ENCODE results near the gene NOSIP.

The NOSIP gene

DNA sequence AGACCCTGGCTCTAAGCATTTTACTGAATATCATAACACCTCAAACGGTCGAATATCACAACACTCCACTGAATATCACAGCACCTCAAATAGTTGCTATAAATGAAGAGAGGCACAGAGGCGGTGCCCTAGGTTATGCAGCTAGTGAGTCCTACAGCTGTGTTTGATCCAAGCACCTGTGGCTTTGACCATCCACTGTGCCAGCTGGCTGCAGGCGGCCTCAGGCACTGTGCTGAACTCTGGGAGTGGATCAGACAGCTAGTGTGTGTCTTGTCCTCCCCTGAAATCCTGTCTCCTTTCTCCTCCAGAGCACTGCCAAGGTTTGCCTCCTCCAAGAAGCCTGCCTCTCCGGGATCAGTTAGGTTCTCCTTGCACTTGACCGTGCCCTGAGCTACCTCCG, 7.3 kb downstream of the NOSIP start:
- no peak for DNase-seq (ENCODE audit: low read depth in 2 of 2)

GRCh38 chr19:49570997-49571676, 9.2 kb downstream of the NOSIP start:
- DNase-seq (ENCODE audit: low read depth in 2 of 2), result no peak

DNA sequence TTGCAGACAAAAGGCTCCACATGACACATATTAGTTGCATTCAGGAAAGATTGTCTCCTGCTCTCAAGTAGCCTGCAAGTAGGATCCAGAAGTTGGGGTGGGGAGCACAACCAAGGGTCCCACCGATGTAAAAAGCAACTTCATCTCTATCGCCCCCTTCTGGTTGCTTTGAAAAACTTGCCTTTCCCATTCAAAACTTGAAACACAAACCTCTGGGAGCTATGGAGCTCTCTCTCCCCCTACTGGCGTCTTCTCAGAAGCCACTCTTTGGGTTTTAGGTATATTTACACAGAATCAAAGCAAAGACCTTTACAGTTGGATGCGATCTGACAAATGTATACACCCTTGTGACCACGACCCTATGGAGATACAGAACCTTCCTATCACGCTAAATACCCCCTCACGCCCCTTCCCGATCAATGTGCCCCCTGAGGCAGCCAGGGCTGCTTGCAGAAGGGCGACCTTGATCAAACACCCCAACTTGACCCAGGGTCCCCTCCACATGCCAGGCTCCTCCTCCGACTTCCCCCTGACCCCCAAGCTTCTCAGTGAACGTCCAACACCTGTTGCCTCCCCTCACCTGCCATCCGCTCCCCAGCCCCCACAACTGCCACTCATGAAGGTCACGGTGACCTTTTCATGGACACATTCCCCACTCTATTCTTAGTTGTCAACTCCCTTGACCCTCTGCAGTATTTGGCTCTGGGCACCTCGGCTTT, 10.1 kb downstream of the NOSIP start:
- DNase-seq (ENCODE audit: low read depth in 2 of 2), result no peak

GRCh38 chr19:49567861-49568441, 12.4 kb downstream of the NOSIP start:
- no peak for DNase-seq (ENCODE audit: low read depth in 2 of 2)

DNA sequence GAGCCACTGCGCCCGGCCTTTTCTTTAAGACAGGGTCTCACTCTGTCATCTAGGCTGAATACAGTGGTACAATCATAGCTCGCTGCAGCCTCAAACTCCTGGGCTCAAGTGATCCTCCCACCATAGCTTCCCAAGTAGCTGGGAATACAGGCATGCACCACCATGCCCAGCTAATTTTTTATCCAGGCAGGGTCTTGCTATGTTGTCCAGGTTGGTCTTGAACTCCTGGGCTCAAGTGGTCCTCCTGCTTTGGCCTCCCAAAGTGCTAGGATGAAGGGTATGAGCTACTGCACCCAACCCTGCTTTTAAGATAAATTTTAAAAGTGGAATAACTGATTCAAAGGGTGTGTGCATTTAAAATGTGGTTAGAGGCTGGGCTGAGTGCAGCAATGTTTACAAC, 14.1 kb downstream of the NOSIP start:
- no peak for DNase-seq (ENCODE audit: low read depth in 2 of 2)

DNA sequence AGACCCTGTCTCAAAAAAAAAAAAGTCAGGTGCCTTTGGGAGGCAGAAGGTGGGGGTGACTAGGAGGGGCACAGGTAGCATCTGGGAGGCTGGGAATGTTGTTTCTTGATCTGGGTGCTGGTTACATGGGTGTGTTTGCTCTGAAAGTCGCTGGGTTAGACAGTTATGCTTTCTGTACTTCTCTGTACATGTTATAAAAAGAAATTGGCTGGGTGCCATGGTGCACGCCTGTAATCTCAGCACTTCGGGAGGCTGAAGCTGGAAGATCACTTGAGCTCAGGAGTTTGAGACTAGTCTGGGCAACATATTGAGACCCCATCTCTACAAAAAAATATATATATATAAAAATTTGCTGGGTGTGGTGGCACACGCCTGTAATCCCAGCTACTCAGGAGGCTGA, 15.1 kb downstream of the NOSIP start:
- no peak for DNase-seq (ENCODE audit: low read depth in 2 of 2)

GRCh38 chr19:49564616-49565045, 15.7 kb downstream of the NOSIP start:
- DNase-seq (ENCODE audit: low read depth in 2 of 2), result no peak

- no peak for DNase-seq (ENCODE audit: low read depth in 2 of 2)
These were observed 19.9 kb downstream of the NOSIP start for GRCh38 chr19:49560358-49560900.

GRCh38 chr19:49559928-49560327, 20.4 kb downstream of the NOSIP start:
- DNase-seq (ENCODE audit: low read depth in 2 of 2), result no peak

DNA sequence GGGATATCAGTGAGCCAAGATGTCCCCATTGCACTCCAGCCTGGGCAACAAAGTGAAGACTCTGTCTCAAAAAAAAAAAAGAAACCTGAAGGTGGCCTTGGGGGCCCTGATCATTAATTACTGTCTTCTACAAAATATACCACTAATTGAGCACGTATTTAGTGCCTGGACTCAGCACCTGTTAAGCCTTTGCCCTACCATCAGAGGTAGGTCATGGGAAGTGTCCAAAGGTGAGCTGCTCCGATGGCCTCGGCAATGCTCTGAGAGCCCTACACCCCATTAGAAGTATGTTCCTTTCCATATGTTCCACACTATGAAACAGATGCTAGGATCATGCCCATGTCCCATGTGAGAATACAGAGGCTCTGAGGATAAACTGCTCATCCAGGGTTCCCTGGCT, 20.9 kb downstream of the NOSIP start:
- no peak for DNase-seq (ENCODE audit: low read depth in 2 of 2)

- no peak for DNase-seq (ENCODE audit: low read depth in 2 of 2)
These were observed 21.8 kb downstream of the NOSIP start for GRCh38 chr19:49558591-49558990.

DNA sequence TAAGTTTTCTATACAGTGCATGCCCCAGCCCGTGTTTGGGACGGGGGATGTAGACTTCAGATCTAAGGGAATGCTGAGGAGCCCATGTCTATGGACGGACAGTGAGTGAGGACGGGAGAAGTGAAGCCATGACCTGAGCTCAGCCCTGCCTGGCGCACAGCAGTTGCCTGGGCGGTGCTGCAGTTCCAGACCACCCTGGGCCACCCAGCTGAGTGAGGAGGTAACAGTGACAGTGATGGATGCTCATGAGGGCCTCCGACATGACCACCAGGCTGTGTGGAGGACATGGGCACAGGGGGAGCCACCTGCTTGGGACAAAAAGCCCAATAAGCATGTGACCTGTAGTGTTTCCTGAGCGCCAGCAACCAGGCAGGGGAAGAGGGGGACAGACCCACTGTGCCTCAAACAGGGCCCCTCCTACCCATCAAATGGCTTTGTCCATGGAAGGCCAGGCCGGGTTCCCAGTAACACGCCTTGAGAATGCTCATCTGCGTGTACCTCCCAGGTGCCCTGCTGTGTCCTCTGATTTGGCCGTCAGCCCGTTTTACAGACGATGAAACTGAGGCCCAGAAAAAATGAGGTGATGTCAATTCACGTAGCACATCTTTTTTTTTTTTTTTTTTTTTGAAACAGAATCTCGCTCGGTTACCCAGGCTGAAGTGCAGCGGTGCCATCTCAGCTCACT, 22.6 kb downstream of the NOSIP start:
- no peak for DNase-seq (ENCODE audit: low read depth in 2 of 2)

GRCh38 chr19:49556412-49557398, 23.7 kb downstream of the NOSIP start:
- DNase-seq (ENCODE audit: low read depth in 2 of 2), result no peak

GRCh38 chr19:49555600-49556411, 24.6 kb downstream of the NOSIP start:
- DNase-seq (ENCODE audit: low read depth in 2 of 2), result peak; percentile 64 to 77

DNA sequence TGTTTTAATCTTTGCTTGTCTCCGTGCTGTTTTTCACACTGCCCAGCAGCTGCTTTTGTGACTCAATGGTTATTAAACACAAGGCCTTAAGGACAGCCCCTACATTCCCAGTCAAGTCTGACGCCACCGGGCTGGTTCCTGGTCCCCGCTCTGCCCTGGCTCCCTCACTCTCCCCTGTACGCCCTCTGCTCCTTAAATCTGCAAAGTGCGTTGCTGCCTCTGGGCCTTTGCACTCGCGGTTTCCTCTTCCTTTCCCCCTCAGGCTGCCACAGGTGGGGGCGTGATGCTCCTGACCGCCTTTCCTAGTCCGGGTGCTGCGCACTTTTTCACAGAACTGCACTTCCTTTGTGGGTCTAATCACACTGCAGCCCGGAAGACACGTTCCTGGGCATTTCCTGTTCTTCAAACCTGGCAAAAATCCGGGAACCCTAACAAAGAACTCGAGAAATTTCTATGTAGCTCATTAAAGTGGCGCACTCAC, 25.6 kb downstream of the NOSIP start:
- DNase-seq (ENCODE audit: low read depth in 2 of 2), result no peak

DNA sequence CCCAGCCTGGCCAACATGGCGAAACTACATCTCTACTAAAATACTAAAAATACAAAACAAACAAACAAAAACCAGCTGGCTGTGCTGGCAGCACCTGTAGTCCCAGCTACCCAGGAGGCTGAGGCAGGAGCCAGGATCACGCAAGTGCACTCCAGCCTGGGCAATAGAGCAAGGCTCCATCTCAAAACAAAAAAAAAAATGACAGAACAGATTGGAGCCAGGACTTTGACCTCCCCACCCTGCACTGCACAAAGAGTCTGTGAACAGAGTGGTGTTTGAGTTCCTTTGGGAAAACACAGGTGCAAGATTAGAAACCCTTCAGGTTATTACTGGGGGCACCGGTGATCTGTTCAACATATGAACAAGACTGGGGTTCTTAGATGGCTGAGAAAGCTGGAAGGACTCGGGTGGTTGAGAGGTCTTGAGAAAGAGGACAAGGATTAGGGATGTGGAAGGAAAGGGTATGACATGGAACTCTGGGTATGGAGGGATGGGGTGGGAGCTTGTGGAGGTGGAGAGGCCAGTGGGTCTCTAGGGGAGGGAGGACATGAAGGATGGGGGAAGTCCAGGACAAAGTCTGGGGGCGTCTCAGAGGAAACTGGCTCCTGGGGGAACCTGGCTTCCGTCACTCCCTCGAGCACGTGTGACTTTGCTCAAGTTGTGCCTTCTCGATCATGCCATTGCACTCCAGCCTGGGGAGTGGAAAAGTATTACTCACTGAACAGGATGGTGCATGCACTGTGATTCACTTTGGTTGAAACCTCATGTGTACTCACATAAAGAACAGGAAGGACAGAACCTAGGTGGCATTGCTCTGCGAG, 26.7 kb downstream of the NOSIP start:
- peak in 1 of 2 donors; percentile 39 for DNase-seq (ENCODE audit: low read depth in 2 of 2)

- no peak for DNase-seq (ENCODE audit: low read depth in 2 of 2)
These were observed 27.6 kb downstream of the NOSIP start for GRCh38 chr19:49552749-49553148.

- DNase-seq (ENCODE audit: low read depth in 2 of 2), result no peak
These were observed 28.8 kb downstream of the NOSIP start for GRCh38 chr19:49551531-49551930.

DNA sequence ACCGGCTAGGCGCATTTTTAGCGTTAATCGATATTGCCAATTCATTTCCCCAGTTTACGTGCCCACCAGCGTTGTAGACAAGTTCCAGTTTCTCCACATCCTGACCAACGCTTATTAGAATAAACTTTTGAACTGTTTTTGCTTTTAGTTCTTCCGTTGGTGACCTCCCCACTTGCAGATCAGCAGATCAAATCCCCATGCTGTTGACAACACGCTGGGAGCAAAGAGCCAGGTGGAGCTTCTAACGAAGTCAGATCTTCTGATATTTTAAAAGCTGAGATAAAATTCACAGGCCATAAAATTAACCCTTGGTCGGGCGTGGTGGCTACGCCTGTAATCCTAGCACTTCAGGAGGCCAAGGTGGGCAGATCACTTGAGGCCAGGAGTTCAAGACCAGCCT, 31.3 kb downstream of the NOSIP start:
- no peak for DNase-seq (ENCODE audit: low read depth in 2 of 2)
